ENCODE data around the gene ALDH2.
"Not testable (repeated sequence)": the region's sequence is repeated elsewhere in the genome, so short reads cannot be mapped to it uniquely, and the experiment has no call there.

ALDH2 gene

GRCh38 chr12:111766608-111767361 lies at the start of gene ALDH2:
Gene ALDH2 (plus strand): TSS chr12:111766933. CDS start chr12:111766983, 50 bp downstream.
- peak; percentile 27 for DNase-seq

- DNase-seq, result not testable (repeated sequence)
These were observed 47.4 kb upstream of the ALDH2 start for GRCh38 chr12:111719316-111719715.

GRCh38 chr12:111720457-111720856 lies 46.3 kb upstream of the ALDH2 start:
- no peak for DNase-seq

GRCh38 chr12:111723646-111724360 lies 42.9 kb upstream of the ALDH2 start:
- DNase-seq, result not testable (repeated sequence)

GRCh38 chr12:111728795-111729194 lies 37.9 kb upstream of the ALDH2 start:
- DNase-seq, result no peak

GRCh38 chr12:111730420-111730819 lies 36.3 kb upstream of the ALDH2 start:
- no peak for DNase-seq

GRCh38 chr12:111732786-111733185 lies 33.9 kb upstream of the ALDH2 start:
- no peak for DNase-seq

- DNase-seq, result no peak
These were observed 33.3 kb upstream of the ALDH2 start for GRCh38 chr12:111733340-111733915.

- DNase-seq, result not testable (repeated sequence)
These were observed 27.2 kb upstream of the ALDH2 start for GRCh38 chr12:111739524-111739923.

- DNase-seq, result no peak
These were observed 25.4 kb upstream of the ALDH2 start for GRCh38 chr12:111741235-111741812.

- no peak for DNase-seq
These were observed 21.5 kb upstream of the ALDH2 start for GRCh38 chr12:111745211-111745610.

- no peak for DNase-seq
These were observed 19.4 kb upstream of the ALDH2 start for GRCh38 chr12:111747333-111747732.

GRCh38 chr12:111748151-111748672 lies 18.5 kb upstream of the ALDH2 start:
- DNase-seq, result no peak

- DNase-seq, result no peak
These were observed 17.9 kb upstream of the ALDH2 start for GRCh38 chr12:111748867-111749266.

- no peak for DNase-seq
These were observed 17.3 kb upstream of the ALDH2 start for GRCh38 chr12:111749391-111749790.

- no peak for DNase-seq
These were observed 13.4 kb upstream of the ALDH2 start for GRCh38 chr12:111753144-111753881.

- no peak for DNase-seq
These were observed 12.1 kb upstream of the ALDH2 start for GRCh38 chr12:111754671-111755070.

- no peak for DNase-seq
These were observed 10.5 kb upstream of the ALDH2 start for GRCh38 chr12:111756196-111756595.

- DNase-seq, result no peak
These were observed 10.1 kb upstream of the ALDH2 start for GRCh38 chr12:111756681-111757080.

GRCh38 chr12:111757361-111758119 lies 9.2 kb upstream of the ALDH2 start:
- no peak for DNase-seq

GRCh38 chr12:111758120-111758561 lies 8.6 kb upstream of the ALDH2 start:
- no peak for DNase-seq

GRCh38 chr12:111759271-111759670 lies 7.5 kb upstream of the ALDH2 start:
- DNase-seq, result no peak
